Spleen (tissue), 11 donors: ENCODE results near the gene PLTP. TPM values are rescaled to one million over a fixed set of nuclear protein-coding genes. Genes with fewer than 3 reads are reported as not detected.

Experiments
- DNase-seq: peaks from one replicate; pipeline ENCODE4 v3.0.0-alpha.2; 2020
- H3K27ac ChIP-seq, 8 donors: fragments of 200-600 bp; sonication (generic) in 7 of 8; 1 replicate in 4 of 8; 2 replicates in 4 of 8; pipeline versions ENCODE4 v1.5.0 to v1.8.0; 2016 to 2021; ENCODE audit warnings: inconsistent platforms in 4 of 8, mild to moderate bottlenecking in 4 of 8, moderate library complexity in 1 of 8
- H3K27me3 ChIP-seq, 7 donors: fragments of 200-600 bp; sonication (generic) in 6 of 7; replicated peaks in 1 of 7; 1 replicate in 4 of 7; 2 replicates in 3 of 7; pipeline versions ENCODE4 v1.5.0 to v1.8.0; 2016 to 2021; ENCODE audit warnings: inconsistent platforms in 3 of 7, mild to moderate bottlenecking in 1 of 7
- H3K36me3 ChIP-seq, 6 donors: fragments of 200-600 bp; sonication (generic) in 5 of 6; 1 replicate in 4 of 6; 2 replicates in 2 of 6; pipeline versions ENCODE4 v1.5.0 to v1.8.0; 2016 to 2021; ENCODE audit warnings: inconsistent platforms in 2 of 6
- H3K4me1 ChIP-seq, 6 donors: fragments of 200-600 bp; sonication (generic) in 5 of 6; 1 replicate in 3 of 6; 2 replicates in 3 of 6; pipeline versions ENCODE4 v1.5.0 to v1.8.0; 2016 to 2021; ENCODE audit warnings: inconsistent platforms in 3 of 6
- H3K4me3 ChIP-seq, 8 donors: fragments of 200-600 bp; sonication (generic) in 7 of 8; 1 replicate in 4 of 8; 2 replicates in 4 of 8; pipeline versions ENCODE4 v1.5.0 to v1.8.0; 2016 to 2021; ENCODE audit warnings: inconsistent platforms in 4 of 8, mild to moderate bottlenecking in 4 of 8, moderate library complexity in 2 of 8
- H3K9me3 ChIP-seq, 8 donors: fragments of 200-600 bp; sonication (generic) in 7 of 8; 1 replicate in 4 of 8; 2 replicates in 4 of 8; pipeline versions ENCODE4 v1.5.0 to v1.8.0; 2016 to 2021; ENCODE audit warnings: inconsistent platforms in 4 of 8
- POLR2A ChIP-seq, 3 donors: fragments of 450-650 bp; IDR thresholded peaks; one replicate each; pipeline ENCODE4 v1.5.1; 2017; ENCODE audit warnings: antibody characterized with exemption in 3 of 3, mild to moderate bottlenecking in 1 of 3
- POLR2AphosphoS5 ChIP-seq, 3 donors: sonication (generic); formaldehyde crosslinking; IDR thresholded peaks; one replicate each; pipeline ENCODE4 v1.5.1; 2017; ENCODE audit warnings: antibody characterized with exemption in 3 of 3
- WGBS, 5 donors: extraction: QIAGEN DNeasy Blood & Tissue Kit in 3 of 5; methylation state at CpG; one replicate each; pipeline versions ENCODE4 v1.1.5 to v1.1.7; 2013 to 2018; 5-methylcytosine and 5-hydroxymethylcytosine counted together
- intact Hi-C: fragments of 100-400 bp; cut with DNase I; formaldehyde crosslinking; loops from one replicate; pipeline ENCODE4 v1.15.0; 2023; ENCODE audit warnings: low total_unique reads
- polyA plus RNA-seq, 3 donors: library from polyadenylated mRNA; stranded (reverse); fragments of 200-250 nt; gene quantifications; one replicate each; pipeline ENCODE4 v1.2.1, GENCODE V29; 2013
- total RNA-seq, 7 donors: library from RNA; depleted of rRNA in 3 of 7; stranded (reverse); fragments of >200 nt in 3 of 7; fragmentation: NEBNext Ultra II Directional in 4 of 7; extraction: Animal tissue kit (Norgen Biotek cat#: 25700) in 4 of 7; gene quantifications; one replicate each; pipeline versions ENCODE4 v1.1.0 to v1.2.1, GENCODE V29; 2016 to 2021
- TF ChIP-seq, protein P1 (sequence below), 11 experiments: fragments of 200-600 bp in 7 of 11; fragments of 450-650 bp in 4 of 11; sonication (generic) in 4 of 11; IDR thresholded peaks in 8 of 11; conservative IDR thresholded peaks in 3 of 11; 1 replicate in 7 of 11; 2 replicates in 4 of 11; pipeline versions ENCODE4 v1.4.0 to v1.8.0; 2016 to 2021; ENCODE audit warnings: antibody characterized with exemption in 11 of 11, inconsistent platforms in 4 of 11, mild to moderate bottlenecking in 1 of 11
- donor health status: healthy with polysubstance abuse.
- donor health status: DM: no; HTN: no; CAD: no; lungs with moderate emphysema.
- donor health status: DM: no; HTN: no; CAD: no.
- donor health status: Bipolar disorder and iron deficiency.
- donor health status: healthy.
- donor health status: DM: no; HTN: no; CAD: no.
- donor health status: DM: yes; HTN: yes; CAD: no.

The PLTP gene
- total and polyA plus RNA-seq, 10 donors, result 7.5 to 430 (median 40.7) TPM

DNA sequence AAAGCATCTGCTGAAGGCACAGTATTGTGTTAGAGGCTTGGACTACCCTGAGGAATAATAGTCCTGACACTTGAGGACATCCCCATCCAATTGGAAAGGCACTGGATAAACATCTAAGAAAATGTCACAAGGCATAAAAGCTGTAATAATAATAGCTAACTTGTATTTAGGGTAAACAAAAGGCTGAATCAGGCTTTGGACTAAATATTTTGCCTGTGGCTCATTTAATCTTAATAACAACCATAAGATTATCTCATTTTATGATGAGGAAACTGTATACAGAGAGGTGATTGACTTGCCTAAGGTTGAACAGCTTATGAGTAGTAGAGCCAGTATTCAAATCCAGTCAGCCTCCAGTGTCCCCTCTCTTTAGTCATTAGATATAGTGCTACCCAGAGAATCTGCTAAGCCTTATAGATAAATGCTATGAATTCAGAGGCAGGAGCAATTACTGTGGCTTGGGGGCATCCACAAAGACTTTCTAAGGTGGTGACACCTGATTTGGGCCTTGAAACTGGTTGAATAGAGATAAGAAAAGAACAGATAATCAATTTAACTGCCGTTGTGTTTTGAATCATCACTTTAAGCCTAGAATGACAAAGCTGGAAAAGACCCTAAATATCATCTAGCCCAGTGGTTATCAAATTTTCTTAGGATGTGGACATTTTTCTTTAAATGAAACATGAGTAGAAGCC, 38.4 kb downstream of the PLTP start:
- WGBS, 5 donors, result 75 to 97% (median 78%) methylated on average over 1 of the region's 1 CpG
- no peak for DNase-seq
- H3K27me3 ChIP-seq, result no peaks in the 10 kb centered on the region
- peaks cover 0 to 10% (median 2%) of the 10 kb centered on the region in 6 donors for H3K4me1 ChIP-seq
- TF ChIP-seq, protein P1, sequence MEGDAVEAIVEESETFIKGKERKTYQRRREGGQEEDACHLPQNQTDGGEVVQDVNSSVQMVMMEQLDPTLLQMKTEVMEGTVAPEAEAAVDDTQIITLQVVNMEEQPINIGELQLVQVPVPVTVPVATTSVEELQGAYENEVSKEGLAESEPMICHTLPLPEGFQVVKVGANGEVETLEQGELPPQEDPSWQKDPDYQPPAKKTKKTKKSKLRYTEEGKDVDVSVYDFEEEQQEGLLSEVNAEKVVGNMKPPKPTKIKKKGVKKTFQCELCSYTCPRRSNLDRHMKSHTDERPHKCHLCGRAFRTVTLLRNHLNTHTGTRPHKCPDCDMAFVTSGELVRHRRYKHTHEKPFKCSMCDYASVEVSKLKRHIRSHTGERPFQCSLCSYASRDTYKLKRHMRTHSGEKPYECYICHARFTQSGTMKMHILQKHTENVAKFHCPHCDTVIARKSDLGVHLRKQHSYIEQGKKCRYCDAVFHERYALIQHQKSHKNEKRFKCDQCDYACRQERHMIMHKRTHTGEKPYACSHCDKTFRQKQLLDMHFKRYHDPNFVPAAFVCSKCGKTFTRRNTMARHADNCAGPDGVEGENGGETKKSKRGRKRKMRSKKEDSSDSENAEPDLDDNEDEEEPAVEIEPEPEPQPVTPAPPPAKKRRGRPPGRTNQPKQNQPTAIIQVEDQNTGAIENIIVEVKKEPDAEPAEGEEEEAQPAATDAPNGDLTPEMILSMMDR (IDR thresholded peaks at IDR 0.05 in 8 of 11, conservative IDR thresholded peaks at IDR 0.05 in 3 of 11), result no peak
- TF ChIP-seq POLR2A (IDR thresholded peaks at IDR 0.05) (no peak), POLR2AphosphoS5 (IDR thresholded peaks at IDR 0.05) (no peak)
- intact Hi-C loops, result no loop called here
- no peak overlapping the region for H3K27ac ChIP-seq
- H3K36me3 ChIP-seq, result peaks cover 0 to 29% (median 21%) of the 10 kb centered on the region in 6 donors
- no peaks in the 10 kb centered on the region for H3K9me3 ChIP-seq
- no peak overlapping the region for H3K4me3 ChIP-seq

DNA sequence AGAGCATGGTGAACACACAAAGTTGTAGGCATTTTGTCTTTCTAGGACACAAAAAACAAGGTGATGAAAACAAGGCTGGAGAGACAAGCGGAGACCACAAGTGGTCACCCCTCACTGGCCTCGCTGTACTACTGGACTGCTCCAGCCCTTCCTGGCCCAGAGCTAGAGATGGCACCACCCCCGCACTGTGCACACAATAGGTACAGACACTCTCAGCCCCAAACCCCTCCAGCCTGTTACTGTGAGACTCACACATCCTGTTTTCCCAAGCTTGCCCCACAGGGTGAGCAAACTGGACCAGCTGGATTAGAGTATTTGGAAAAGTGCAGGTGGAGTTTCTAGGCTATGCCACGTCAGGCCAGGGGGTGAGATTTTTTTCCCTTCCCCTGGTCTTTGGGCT, 39.3 kb downstream of the PLTP start:
- TF ChIP-seq POLR2AphosphoS5 (IDR thresholded peaks at IDR 0.05), result no peak
- no peak for TF ChIP-seq POLR2A (IDR thresholded peaks at IDR 0.05)
- TF ChIP-seq, protein P1 (IDR thresholded peaks at IDR 0.05 in 8 of 11, conservative IDR thresholded peaks at IDR 0.05 in 3 of 11), result no peak
- H3K4me1 ChIP-seq, result peaks cover 0 to 10% (median 2%) of the 10 kb centered on the region in 6 donors
- H3K4me3 ChIP-seq, result no peak overlapping the region
- peak; percentile 41 for DNase-seq
- no peaks in the 10 kb centered on the region for H3K9me3 ChIP-seq
- 91 to 100% (median 96%) methylated on average over 3 to 4 of the region's 4 CpGs for WGBS, 5 donors
- no peak overlapping the region for H3K27ac ChIP-seq
- intact Hi-C loops, result no loop called here
- H3K27me3 ChIP-seq, result no peaks in the 10 kb centered on the region
- H3K36me3 ChIP-seq, result peaks cover 0 to 20% (median 12%) of the 10 kb centered on the region in 6 donors

DNA sequence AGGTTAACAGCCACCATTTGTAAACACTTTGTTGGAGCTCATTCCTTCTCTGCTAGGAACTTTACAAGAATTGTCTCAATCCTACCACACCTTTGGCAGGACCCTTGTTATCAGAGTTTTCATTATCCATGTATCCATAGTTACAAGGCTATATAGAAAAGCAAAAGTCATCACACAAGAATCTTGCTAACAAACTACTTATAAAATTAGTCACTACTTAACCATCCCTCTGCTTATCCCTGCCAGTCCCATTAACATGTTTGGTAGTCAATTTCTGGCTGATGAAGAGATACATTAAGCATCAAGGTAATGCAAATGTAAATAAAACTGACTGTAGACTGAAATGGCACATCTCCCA, 44.2 kb downstream of the PLTP start:
- no peak for DNase-seq
- Histone ChIP-seq H3K4me3 (no peak overlapping the region), H3K4me1 (peaks cover 0 to 10% (median 2%) of the 10 kb centered on the region in 6 donors), H3K9me3 (no peaks in the 10 kb centered on the region), H3K36me3 (peaks cover 0 to 6% (median 0%) of the 10 kb centered on the region in 6 donors), H3K27me3 (no peaks in the 10 kb centered on the region), H3K27ac (no peak overlapping the region)
- intact Hi-C loops, result no loop called here
- TF ChIP-seq, protein P1 (IDR thresholded peaks at IDR 0.05 in 8 of 11, conservative IDR thresholded peaks at IDR 0.05 in 3 of 11), result no peak
- TF ChIP-seq POLR2A (IDR thresholded peaks at IDR 0.05) (no peak), POLR2AphosphoS5 (IDR thresholded peaks at IDR 0.05) (no peak)

DNA sequence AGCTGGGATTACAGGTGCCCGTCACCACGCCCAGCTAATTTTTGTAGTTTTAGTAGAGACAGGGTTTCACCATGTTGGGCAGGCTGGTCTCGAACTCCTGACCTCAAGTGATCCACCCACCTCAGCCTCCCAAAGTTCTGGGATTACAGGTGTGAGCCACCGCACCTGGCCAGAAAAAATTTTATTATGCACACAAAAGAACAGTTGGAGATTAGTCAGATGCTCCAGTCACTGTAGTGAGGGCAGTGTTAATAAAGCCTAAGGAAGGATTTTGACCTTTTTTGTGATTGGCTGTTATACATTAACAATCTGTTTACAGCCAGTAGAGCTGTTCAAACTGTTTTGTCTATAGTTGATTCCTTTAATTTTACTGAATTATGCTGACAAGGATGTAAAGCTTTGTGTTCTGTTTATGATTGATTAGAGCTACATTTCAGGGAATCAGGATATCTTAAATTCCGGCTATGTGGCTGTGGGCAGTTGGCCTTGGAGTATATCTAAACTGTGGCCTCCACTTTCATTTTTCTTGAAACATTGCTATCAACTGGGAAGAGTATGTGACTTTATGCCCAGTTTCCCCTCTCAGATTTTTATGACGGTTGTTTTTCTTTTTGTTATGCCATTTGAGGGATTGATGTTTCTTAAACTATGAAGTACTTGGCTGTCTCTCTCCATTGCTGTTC, 44.7 kb downstream of the PLTP start:
- Histone ChIP-seq H3K27ac (no peak overlapping the region), H3K4me3 (no peak overlapping the region), H3K9me3 (no peaks in the 10 kb centered on the region), H3K27me3 (no peaks in the 10 kb centered on the region), H3K36me3 (peaks cover 0 to under 1% (median 0%) of the 10 kb centered on the region in 6 donors), H3K4me1 (peaks cover 0 to 10% (median 2%) of the 10 kb centered on the region in 6 donors)
- 89 to 97% (median 92%) methylated on average over 6 of the region's 6 CpGs for WGBS, 5 donors
- TF ChIP-seq POLR2AphosphoS5 (IDR thresholded peaks at IDR 0.05) (no peak), POLR2A (IDR thresholded peaks at IDR 0.05) (no peak)
- TF ChIP-seq, protein P1 (IDR thresholded peaks at IDR 0.05 in 8 of 11, conservative IDR thresholded peaks at IDR 0.05 in 3 of 11), result no peak
- peak; percentile 5 for DNase-seq
- intact Hi-C loops, result no loop called here
